ENCODE measurements around the gene CLN6.

- TF ChIP-seq CTCF (IDR thresholded peaks at IDR 0.05) (no peak), ZFX (IDR thresholded peaks at IDR 0.05; ENCODE audit: borderline replicate concordance) (no peak)
These were observed 4.8 kb downstream of the CLN6 start for GRCh38 chr15:68224546-68225250.
